ENCODE data around the gene DFFA.

- no peak for TF ChIP-seq CTCF (IDR thresholded peaks at IDR 0.05; ENCODE audit: low read depth, low read length)
- no peak for TF ChIP-seq POLR2A (IDR thresholded peaks at IDR 0.05; ENCODE audit: extremely low read depth, insufficient read length)
- TF ChIP-seq MYC (IDR thresholded peaks at IDR 0.05; ENCODE audit: low read depth, low read length): no peak
These were observed 24.8 kb upstream of the DFFA start for GRCh38 chr1:10497109-10497508.
